Erythroblast (primary cell): ENCODE results near the gene KL.

Source experiments
- DNase-seq, 2 experiments: peaks; one replicate each; lab custom pipeline; 2025; lab: John Stamatoyannopoulos, UW
- GATA1 ChIP-seq: IDR thresholded peaks from 2 replicates; pipeline ENCODE4 v1.6.1; 2011; ENCODE audit warnings: low read depth, mild to moderate bottlenecking, control low read depth, low read length, moderate library complexity
- POLR2A ChIP-seq: IDR thresholded peaks from 2 replicates; pipeline ENCODE4 v1.6.1; 2011; ENCODE audit warnings: mild to moderate bottlenecking, low read length

The KL gene

DNA sequence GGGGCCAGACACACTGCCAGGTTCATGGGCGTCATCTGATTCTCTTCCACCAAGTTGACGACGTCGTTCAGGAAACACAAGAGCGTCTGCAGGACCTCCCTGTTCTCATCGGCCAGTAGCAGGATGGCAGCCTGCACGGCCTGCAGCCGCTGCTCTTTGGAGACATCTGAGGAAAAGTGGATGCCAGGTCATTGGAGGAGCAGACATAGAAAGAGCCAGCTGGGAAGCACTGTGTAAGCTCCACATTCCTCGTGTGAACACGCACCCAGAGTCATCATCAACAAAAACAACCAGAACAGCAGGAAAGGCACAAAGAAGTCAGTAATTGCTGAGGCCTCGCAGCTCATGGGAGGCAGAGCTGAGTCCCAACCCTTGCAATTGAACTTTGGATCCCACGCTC is 96.5 kb downstream of the KL start:
- DNase-seq = no peak
- TF ChIP-seq GATA1 (no peak), POLR2A (no peak)

- DNase-seq = no peak
- TF ChIP-seq POLR2A (no peak), GATA1 (no peak)
Measured at GRCh38 chr13:33114146-33114545, 97.9 kb downstream of the KL start.

- DNase-seq = no peak
- TF ChIP-seq POLR2A (no peak), GATA1 (no peak)
Measured at GRCh38 chr13:33115274-33115673, 99.1 kb downstream of the KL start.
